HCT116 (cell line): Measurements from ENCODE around the gene EFCAB8. TPM values are rescaled to one million over a fixed set of nuclear protein-coding genes. Genes with fewer than 3 reads are reported as not detected.

Source experiments
- ATAC-seq: fragments of 200-7000 bp; cut with Tn5 transposase; 2 replicates; pipeline ENCODE4 v1.9.1; 2020; ENCODE audit warnings: mild to moderate bottlenecking, moderate library complexity
- BruUV-seq: library from RNA; stranded (reverse); fragments of 400-500 nt; replicated peaks from 2 replicates; lab custom pipeline; 2021; lab: Mats Ljungman, UMichigan
- CTCF ChIA-PET: fragments of 300-600 bp; sonication (Branson Sonifier 250); formaldehyde crosslinking; loops from one replicate; lab custom pipeline; 2021; ENCODE audit warnings: antibody characterized with exemption; lab: Charles Lee
- POLR2A ChIA-PET: fragments of 300-600, 350-600 bp; sonication (Branson Sonifier 250); formaldehyde crosslinking; loops from one replicate; lab custom pipeline; 2021; ENCODE audit warnings: antibody characterized with exemption; lab: Charles Lee
- RAD21 ChIA-PET, 2 experiments: fragments of 300-600 bp; sonication (Branson Sonifier 250); formaldehyde crosslinking; loops; one replicate each; lab custom pipeline; 2023; ENCODE audit warnings: low total read pairs in 2 of 2; ENCODE audit not compliant: uncharacterized antibody in 2 of 2, unreplicated experiment in 2 of 2, low non-redundant PET in 1 of 2; lab: Charles Lee
- DNase-seq: peaks from one replicate; pipeline ENCODE4 v3.0.0-alpha.2; 2010; ENCODE audit warnings: low read depth, low spot score
- H2AFZ ChIP-seq: fragments of 200-600 bp; shearing (Covaris generic), sonication (generic); 2 replicates; pipeline ENCODE4 v1.6.1; 2017; ENCODE audit warnings: low read depth, mixed run types, mixed read lengths, antibody characterized with exemption, low read length; ENCODE audit not compliant: poor library complexity, severe bottlenecking
- H3K27ac ChIP-seq: 2 replicates; pipeline ENCODE4 v1.5.1; 2012; ENCODE audit warnings: low read depth, low read length
- H3K27me3 ChIP-seq: fragments of 200-600 bp; sonication (generic); 2 replicates; pipeline ENCODE4 v1.6.1; 2016; ENCODE audit warnings: mixed run types, low read length, mixed read lengths; ENCODE audit not compliant: insufficient read depth
- H3K36me3 ChIP-seq, 2 experiments: fragments of 200-500 bp in 1 of 2; fragments of 200-600 bp in 1 of 2; sonication (Bioruptor generic) in 1 of 2; sonication (generic) in 1 of 2; 2 replicates each; pipeline versions ENCODE4 v1.5.1 to v1.6.1; 2014 to 2016; ENCODE audit warnings: low read length in 2 of 2, inconsistent platforms in 1 of 2, mixed read lengths in 1 of 2, mixed run types in 1 of 2; ENCODE audit not compliant: insufficient read depth in 2 of 2, control insufficient read depth in 1 of 2
- H3K4me1 ChIP-seq, 2 experiments: fragments of 200-600 bp in 1 of 2; sonication (generic) in 1 of 2; 2 replicates each; pipeline versions ENCODE4 v1.5.1 to v1.6.1; 2012 to 2017; ENCODE audit warnings: low read length in 2 of 2, inconsistent platforms in 1 of 2, mild to moderate bottlenecking in 1 of 2, mixed read lengths in 1 of 2, mixed run types in 1 of 2, moderate library complexity in 1 of 2; ENCODE audit not compliant: insufficient read depth in 2 of 2, control insufficient read depth in 1 of 2
- H3K4me2 ChIP-seq: fragments of 200-600 bp; sonication (generic); 2 replicates; pipeline ENCODE4 v1.6.1; 2017; ENCODE audit warnings: mixed run types, low read length, mixed read lengths
- H3K4me3 ChIP-seq, 2 experiments: fragments of 200-600 bp in 1 of 2; sonication (generic) in 1 of 2; replicated peaks in 1 of 2; 2 replicates each; pipeline ENCODE4 v1.5.1; 2011 to 2016; ENCODE audit warnings: low read length in 2 of 2, control low read depth in 1 of 2, low read depth in 1 of 2, mild to moderate bottlenecking in 1 of 2, mixed read lengths in 1 of 2, mixed run types in 1 of 2
- H3K79me2 ChIP-seq: fragments of 200-600 bp; sonication (generic); 2 replicates; pipeline ENCODE4 v1.6.1; 2017; ENCODE audit warnings: mild to moderate bottlenecking, mixed run types, low read length, moderate library complexity, mixed read lengths; ENCODE audit not compliant: insufficient read depth
- H3K9ac ChIP-seq: fragments of 200-600 bp; sonication (generic); 2 replicates; pipeline ENCODE4 v1.6.1; 2016; ENCODE audit warnings: low read length, mixed read lengths
- H3K9me2 ChIP-seq: fragments of 200-600 bp; sonication (generic), shearing (Covaris generic); 2 replicates; pipeline ENCODE4 v1.6.1; 2017; ENCODE audit warnings: mixed run types, mild to moderate bottlenecking, moderate library complexity; ENCODE audit not compliant: insufficient read depth
- H3K9me3 ChIP-seq, 2 experiments: fragments of 200-500 bp in 1 of 2; fragments of 200-600 bp in 1 of 2; sonication (Bioruptor generic) in 1 of 2; sonication (generic) in 1 of 2; 2 replicates each; pipeline ENCODE4 v1.6.1; 2014 to 2017; ENCODE audit warnings: low read length in 2 of 2, mixed read lengths in 2 of 2, inconsistent platforms in 1 of 2, low read depth in 1 of 2, mild to moderate bottlenecking in 1 of 2, mixed run types in 1 of 2, moderate library complexity in 1 of 2; ENCODE audit not compliant: control insufficient read depth in 1 of 2, insufficient read depth in 1 of 2
- H4K20me1 ChIP-seq: fragments of 200-600 bp; sonication (generic), shearing (Covaris generic); 2 replicates; pipeline ENCODE4 v1.6.1; 2017; ENCODE audit warnings: mixed run types, mild to moderate bottlenecking, moderate library complexity; ENCODE audit not compliant: insufficient read depth
- CBX3 ChIP-seq: IDR thresholded peaks from 2 replicates; pipeline ENCODE4 v1.6.1; 2012; ENCODE audit warnings: low read depth
- CEBPB ChIP-seq: IDR thresholded peaks from 2 replicates; pipeline ENCODE4 v1.6.1; 2012; ENCODE audit warnings: low read depth
- EGR1 ChIP-seq: IDR thresholded peaks from 2 replicates; pipeline ENCODE4 v1.6.1; 2012; ENCODE audit warnings: low read depth
- EZH2 ChIP-seq: fragments of 200-600 bp; sonication (generic); IDR thresholded peaks from 2 replicates; pipeline ENCODE4 v1.6.1; 2017; ENCODE audit warnings: antibody characterized with exemption, mixed run types
- EZH2phosphoT487 ChIP-seq: fragments of 200-600 bp; IDR thresholded peaks from 2 replicates; pipeline ENCODE4 v1.6.1; 2018; ENCODE audit warnings: antibody characterized with exemption, borderline replicate concordance
- FOSL1 ChIP-seq: IDR thresholded peaks from 2 replicates; pipeline ENCODE4 v1.6.1; 2012; ENCODE audit warnings: low read depth
- POLR2A ChIP-seq: IDR thresholded peaks from 2 replicates; pipeline ENCODE4 v1.7.0; 2011; ENCODE audit warnings: borderline replicate concordance; ENCODE audit not compliant: insufficient read depth, insufficient read length; ENCODE audit errors: extremely low read depth
- POLR2AphosphoS5 ChIP-seq: IDR thresholded peaks from 2 replicates; pipeline ENCODE4 v1.6.1; 2011; ENCODE audit warnings: mild to moderate bottlenecking, low read depth, low read length, moderate library complexity
- RAD21 ChIP-seq: IDR thresholded peaks from 2 replicates; pipeline ENCODE4 v1.6.1; 2012; ENCODE audit warnings: low read depth, mild to moderate bottlenecking
- SRF ChIP-seq: IDR thresholded peaks from 2 replicates; pipeline ENCODE4 v1.6.1; 2012; ENCODE audit warnings: low read depth
- TCF7L2 ChIP-seq: IDR thresholded peaks from 2 replicates; pipeline ENCODE4 v1.7.0; 2011; ENCODE audit warnings: borderline replicate concordance, inconsistent platforms; ENCODE audit not compliant: insufficient read depth, insufficient read length; ENCODE audit errors: extremely low read depth
- YY1 ChIP-seq: IDR thresholded peaks from 2 replicates; pipeline ENCODE4 v1.6.1; 2011; ENCODE audit warnings: low read length, low read depth, moderate library complexity, mild to moderate bottlenecking; ENCODE audit not compliant: insufficient replicate concordance; ENCODE audit errors: extremely low read depth
- ZFX ChIP-seq: fragments of 450-650 bp; IDR thresholded peaks from 2 replicates; pipeline ENCODE4 v1.6.1; 2017
- ZNF274 ChIP-seq: fragments of 200-500 bp; sonication (Bioruptor generic); IDR thresholded peaks from 2 replicates; pipeline ENCODE4 v1.6.1; 2014; ENCODE audit warnings: mild to moderate bottlenecking, low read depth, low read length, inconsistent platforms
- intact Hi-C: fragments of 100-400 bp; cut with micrococcal nuclease; formaldehyde crosslinking; loops from 2 replicates; pipeline ENCODE4 v1.10.0; 2022
- total RNA-seq: library from RNA; stranded (reverse); gene quantifications from one replicate; pipeline ENCODE4 v1.2.1, GENCODE V29; 2021; ENCODE audit not compliant: unreplicated experiment
- TF ChIP-seq, protein P1 (sequence below), 3 experiments: fragments of 200-600 bp in 1 of 3; sonication (generic) in 1 of 3; IDR thresholded peaks in 2 of 3; conservative IDR thresholded peaks in 1 of 3; 2 replicates each; pipeline ENCODE4 v1.5.1; 2012 to 2017; ENCODE audit warnings: low read depth in 2 of 3, low read length in 2 of 3, antibody characterized with exemption in 1 of 3, borderline replicate concordance in 1 of 3, control low read depth in 1 of 3, mild to moderate bottlenecking in 1 of 3, mixed read lengths in 1 of 3, mixed run types in 1 of 3, moderate library complexity in 1 of 3; ENCODE audit not compliant: insufficient read depth in 1 of 3
- TF ChIP-seq, protein P2 (sequence below): IDR thresholded peaks from 2 replicates; pipeline ENCODE4 v1.6.1; 2012

The EFCAB8 gene
- total RNA-seq, 1 experiment from 2014 or later: 0.42 TPM

DNA sequence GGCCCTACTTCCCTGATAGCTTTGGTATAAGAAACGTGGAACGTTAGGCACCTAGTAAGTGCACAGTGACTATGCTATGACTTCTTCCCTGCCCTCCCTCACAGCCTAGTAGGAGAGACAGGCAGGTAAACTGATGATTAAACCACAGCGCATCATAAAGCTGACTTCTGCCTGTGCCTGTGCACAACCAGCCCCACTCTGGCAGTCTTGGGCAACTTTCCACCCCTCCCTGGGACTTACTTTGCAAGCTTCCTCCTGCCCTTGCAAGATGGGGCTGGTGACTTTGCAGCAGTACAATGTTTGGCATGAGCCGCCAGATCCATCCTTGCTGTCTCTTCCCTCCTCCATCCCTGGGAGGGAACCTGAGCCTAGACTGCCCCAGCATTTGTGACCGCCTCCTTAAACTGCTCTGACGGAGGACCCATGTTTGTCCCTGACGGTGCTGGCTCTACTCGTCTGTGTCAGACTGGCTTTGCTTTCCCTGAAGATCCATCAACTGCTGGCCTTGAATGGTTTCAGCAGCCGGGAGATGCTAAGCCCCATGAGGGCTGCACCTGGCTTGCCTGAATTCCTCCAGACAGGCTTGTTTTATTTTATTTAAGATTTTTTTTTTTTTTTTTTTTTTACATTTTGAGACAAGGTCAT lies 36.1 kb downstream of the EFCAB8 start:
- Histone ChIP-seq H3K4me1 (no peaks in the 10 kb centered on the region), H3K27me3 (no peaks in the 10 kb centered on the region), H3K9me3 (no peaks in the 10 kb centered on the region), H3K79me2 (no peaks in the 10 kb centered on the region), H4K20me1 (no peaks in the 10 kb centered on the region), H3K9ac (no peak overlapping the region), H3K4me3 (no peak overlapping the region), H3K27ac (no peak overlapping the region), H3K4me2 (no peak overlapping the region), H2AFZ (no peak overlapping the region), H3K36me3 (no peaks in the 10 kb centered on the region), H3K9me2 (no peaks in the 10 kb centered on the region)
- no TSS peak for BruUV-seq
- POLR2A ChIA-PET: no interaction called here
- intact Hi-C loops: loop anchor here (1.0 kb wide), 1 partner anchor 105 kb away; no protein-coding TSS in a partner anchor
- TF ChIP-seq POLR2A (no peak), ZNF274 (no peak), EGR1 (no peak), CEBPB (no peak), SRF (no peak), YY1 (no peak), ZFX (no peak), EZH2 (no peak), RAD21 (no peak), EZH2phosphoT487 (no peak), TCF7L2 (no peak), CBX3 (no peak), POLR2AphosphoS5 (no peak), FOSL1 (no peak)
- TF ChIP-seq, protein P1, sequence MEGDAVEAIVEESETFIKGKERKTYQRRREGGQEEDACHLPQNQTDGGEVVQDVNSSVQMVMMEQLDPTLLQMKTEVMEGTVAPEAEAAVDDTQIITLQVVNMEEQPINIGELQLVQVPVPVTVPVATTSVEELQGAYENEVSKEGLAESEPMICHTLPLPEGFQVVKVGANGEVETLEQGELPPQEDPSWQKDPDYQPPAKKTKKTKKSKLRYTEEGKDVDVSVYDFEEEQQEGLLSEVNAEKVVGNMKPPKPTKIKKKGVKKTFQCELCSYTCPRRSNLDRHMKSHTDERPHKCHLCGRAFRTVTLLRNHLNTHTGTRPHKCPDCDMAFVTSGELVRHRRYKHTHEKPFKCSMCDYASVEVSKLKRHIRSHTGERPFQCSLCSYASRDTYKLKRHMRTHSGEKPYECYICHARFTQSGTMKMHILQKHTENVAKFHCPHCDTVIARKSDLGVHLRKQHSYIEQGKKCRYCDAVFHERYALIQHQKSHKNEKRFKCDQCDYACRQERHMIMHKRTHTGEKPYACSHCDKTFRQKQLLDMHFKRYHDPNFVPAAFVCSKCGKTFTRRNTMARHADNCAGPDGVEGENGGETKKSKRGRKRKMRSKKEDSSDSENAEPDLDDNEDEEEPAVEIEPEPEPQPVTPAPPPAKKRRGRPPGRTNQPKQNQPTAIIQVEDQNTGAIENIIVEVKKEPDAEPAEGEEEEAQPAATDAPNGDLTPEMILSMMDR (IDR thresholded peaks at IDR 0.05 in 2 of 3, conservative IDR thresholded peaks at IDR 0.05 in 1 of 3; ENCODE audit: borderline replicate concordance in 1 of 3, insufficient read depth in 1 of 3, low read depth in 2 of 3, low read length in 2 of 3): no peak
- TF ChIP-seq, protein P2, sequence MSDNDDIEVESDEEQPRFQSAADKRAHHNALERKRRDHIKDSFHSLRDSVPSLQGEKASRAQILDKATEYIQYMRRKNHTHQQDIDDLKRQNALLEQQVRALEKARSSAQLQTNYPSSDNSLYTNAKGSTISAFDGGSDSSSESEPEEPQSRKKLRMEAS: no peak
- ATAC-seq: no peak
- RAD21 ChIA-PET: interaction anchor here in 1 of 2 experiments (0.7 kb wide), 1 partner anchor 105 kb away, joined by 3 read pairs; no protein-coding TSS in a partner anchor
- no peak for DNase-seq
- CTCF ChIA-PET: interaction anchor here (0.7 to 1.0 kb wide), 3 partner anchors 10 to 102 kb away, joined by 3 read pairs; no protein-coding TSS in a partner anchor
